Activated CD8-positive, alpha-beta memory T cell treated with anti-CD3 and anti-CD28 coated beads for 36 hours (primary cell): Measurements from ENCODE around the gene HIVEP2. TPM values are rescaled to one million over a fixed set of nuclear protein-coding genes. Genes with fewer than 3 reads are reported as not detected.

Source experiments
- CTCF ChIA-PET: fragments of 350-600 bp; sonication (Branson Sonifier 250); formaldehyde crosslinking; loops from one replicate; lab custom pipeline; 2021; ENCODE audit warnings: antibody characterized with exemption; lab: Charles Lee
- POLR2A ChIA-PET: fragments of 350-600 bp; sonication (Branson Sonifier 250); formaldehyde crosslinking; loops from one replicate; lab custom pipeline; 2021; ENCODE audit warnings: antibody characterized with exemption; lab: Charles Lee
- total RNA-seq, 2 experiments: library from RNA; stranded (reverse); gene quantifications; one replicate each; pipeline ENCODE4 v1.2.3, GENCODE V29; 2021

The HIVEP2 gene
- total RNA-seq, 2 experiments from 2014 or later, result 34.4 to 39.3 TPM

- ChIA-PET CTCF (no interaction called here), POLR2A (no interaction called here)
Observed at GRCh38 chr6:142800240-142800639, 144.7 kb downstream of the HIVEP2 start.

GRCh38 chr6:142799639-142800038, 145.3 kb downstream of the HIVEP2 start:
- CTCF ChIA-PET, result no interaction called here
- POLR2A ChIA-PET, result no interaction called here

- POLR2A ChIA-PET, result no interaction called here
- CTCF ChIA-PET, result no interaction called here
Observed at GRCh38 chr6:142797159-142797558, 147.8 kb downstream of the HIVEP2 start.

GRCh38 chr6:142796571-142796970, 148.4 kb downstream of the HIVEP2 start:
- CTCF ChIA-PET, result no interaction called here

GRCh38 chr6:142796024-142796423, 149.0 kb downstream of the HIVEP2 start:
- ChIA-PET POLR2A (no interaction called here), CTCF (no interaction called here)

More at GRCh38 chr6:142796571-142796970, 148.4 kb downstream of the HIVEP2 start:
- POLR2A ChIA-PET, result no interaction called here

- ChIA-PET CTCF (interaction anchor here (0.6 to 1.2 kb wide), 2 partner anchors 16 to 593 kb away, joined by 3 to 4 read pairs; no protein-coding TSS in a partner anchor), POLR2A (no interaction called here)
Observed at GRCh38 chr6:142794424-142794823, 150.6 kb downstream of the HIVEP2 start.

GRCh38 chr6:142790257-142790656, 154.7 kb downstream of the HIVEP2 start:
- CTCF ChIA-PET, result no interaction called here

GRCh38 chr6:142787422-142787821, 157.6 kb downstream of the HIVEP2 start:
- CTCF ChIA-PET, result no interaction called here

More at GRCh38 chr6:142790257-142790656, 154.7 kb downstream of the HIVEP2 start:
- POLR2A ChIA-PET, result no interaction called here

GRCh38 chr6:142786476-142786875, 158.5 kb downstream of the HIVEP2 start:
- POLR2A ChIA-PET, result no interaction called here

More at GRCh38 chr6:142787422-142787821, 157.6 kb downstream of the HIVEP2 start:
- POLR2A ChIA-PET, result interaction anchor here (0.6 kb wide), 1 partner anchor 55 kb away, joined by 3 read pairs; no protein-coding TSS in a partner anchor

GRCh38 chr6:142784344-142784743, 160.6 kb downstream of the HIVEP2 start:
- CTCF ChIA-PET, result no interaction called here
- POLR2A ChIA-PET, result no interaction called here

More at GRCh38 chr6:142786476-142786875, 158.5 kb downstream of the HIVEP2 start:
- CTCF ChIA-PET, result no interaction called here

- ChIA-PET CTCF (no interaction called here), POLR2A (interaction anchor here (0.7 kb wide), 1 partner anchor 311 kb away, joined by 3 read pairs; no protein-coding TSS in a partner anchor)
Observed at GRCh38 chr6:142783499-142783898, 161.5 kb downstream of the HIVEP2 start.

- ChIA-PET CTCF (no interaction called here), POLR2A (no interaction called here)
Observed at GRCh38 chr6:142781129-142781528, 163.8 kb downstream of the HIVEP2 start.

- CTCF ChIA-PET, result no interaction called here
- POLR2A ChIA-PET, result no interaction called here
Observed at GRCh38 chr6:142773859-142774648, 170.9 kb downstream of the HIVEP2 start.

GRCh38 chr6:142773324-142773723, 171.7 kb downstream of the HIVEP2 start:
- ChIA-PET POLR2A (no interaction called here), CTCF (no interaction called here)

GRCh38 chr6:142771162-142771561, 173.8 kb downstream of the HIVEP2 start:
- ChIA-PET CTCF (no interaction called here), POLR2A (no interaction called here)

- ChIA-PET POLR2A (no interaction called here), CTCF (interaction anchor here (0.5 kb wide), 1 partner anchor 15 kb away, joined by 3 read pairs; no protein-coding TSS in a partner anchor)
Observed at GRCh38 chr6:142765306-142765705, 179.7 kb downstream of the HIVEP2 start.

GRCh38 chr6:142764311-142764710, 180.7 kb downstream of the HIVEP2 start:
- ChIA-PET POLR2A (no interaction called here), CTCF (no interaction called here)

GRCh38 chr6:142763205-142763604, 181.8 kb downstream of the HIVEP2 start:
- POLR2A ChIA-PET, result no interaction called here
- CTCF ChIA-PET, result no interaction called here

- ChIA-PET CTCF (no interaction called here), POLR2A (no interaction called here)
Observed at GRCh38 chr6:142761756-142762155, 183.2 kb downstream of the HIVEP2 start.

GRCh38 chr6:142760152-142760551, 184.8 kb downstream of the HIVEP2 start:
- POLR2A ChIA-PET, result no interaction called here
- CTCF ChIA-PET, result no interaction called here

GRCh38 chr6:142758629-142759025, 186.3 kb downstream of the HIVEP2 start:
- ChIA-PET CTCF (no interaction called here), POLR2A (no interaction called here)
